Amniotic epithelial cell (primary cell): ENCODE data around the gene GLB1L2.
"Not testable (repeated sequence)": the region's sequence is repeated elsewhere in the genome, so short reads cannot be mapped to it uniquely, and the experiment has no call there.

Experiments
- DNase-seq: peaks from one replicate; pipeline ENCODE4 v3.0.0-alpha.2; 2010; ENCODE audit warnings: low read depth

Gene GLB1L2

GRCh38 chr11:134328433-134328832 lies 3.4 kb upstream of the GLB1L2 start:
- no peak for DNase-seq

- DNase-seq, result no peak
Measured at GRCh38 chr11:134330611-134331353, 1.0 kb upstream of the GLB1L2 start.

- DNase-seq, result no peak
Measured at GRCh38 chr11:134332189-134332631, 422 bp downstream of the GLB1L2 start.

DNA sequence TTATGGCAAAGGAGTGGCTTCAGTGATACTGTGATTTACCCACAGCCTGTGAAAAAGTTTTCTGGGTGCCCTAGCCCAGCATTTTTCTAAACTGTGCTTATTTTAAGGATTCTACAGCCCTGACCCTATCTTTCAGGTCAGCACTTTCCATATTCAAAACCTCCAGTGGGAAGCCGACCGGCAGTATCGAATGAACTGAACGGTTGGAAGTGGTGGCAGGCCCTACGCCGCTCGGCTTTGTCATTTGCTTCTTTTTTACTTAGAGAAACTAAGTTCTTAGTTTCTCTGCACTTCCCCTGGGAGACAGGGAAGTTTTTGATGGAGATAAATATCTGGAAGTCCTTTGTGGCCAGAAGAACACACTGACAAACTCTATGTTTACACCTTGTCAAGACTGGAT lies 994 bp downstream of the GLB1L2 start:
- no peak for DNase-seq

DNA sequence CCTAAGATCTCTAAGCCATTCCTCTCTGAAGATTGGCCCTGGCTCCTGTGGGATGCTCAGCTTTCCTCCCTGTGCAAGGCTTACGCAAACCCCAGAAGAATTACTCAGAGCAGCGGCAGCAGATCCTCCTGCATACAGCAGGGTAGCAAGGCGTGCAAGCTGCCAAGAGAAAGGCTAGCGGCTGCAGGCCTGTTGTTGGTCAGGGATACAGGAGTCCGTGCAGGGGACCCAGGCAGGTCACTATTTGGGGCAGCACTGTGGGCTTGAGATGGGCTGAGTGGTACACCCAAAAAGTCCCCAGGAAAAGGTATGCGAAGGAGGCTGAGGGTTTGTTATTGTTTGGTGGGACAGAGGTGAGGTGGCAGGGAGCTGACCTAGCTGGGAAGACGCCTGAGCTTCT lies 1.5 kb downstream of the GLB1L2 start:
- peak; percentile 23 for DNase-seq

DNA sequence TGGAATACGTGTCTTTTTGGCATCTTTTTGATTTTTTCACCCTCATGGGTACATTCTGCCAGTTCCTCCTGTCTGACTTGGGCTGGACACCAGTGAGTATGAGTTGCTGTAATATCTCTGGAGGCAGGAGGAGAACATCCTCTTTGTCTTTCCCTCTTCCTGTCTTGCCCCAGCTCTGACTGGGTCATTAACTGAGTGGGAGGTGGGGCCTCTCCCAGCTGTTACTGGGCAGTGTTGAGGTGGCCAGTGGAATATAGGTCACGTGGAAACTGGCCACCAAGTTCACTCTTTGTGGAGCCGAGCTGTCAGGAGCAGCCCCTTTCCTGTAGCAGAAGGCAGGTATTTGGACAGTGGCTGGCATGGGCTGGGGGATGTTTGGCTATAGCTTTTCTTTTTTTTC lies 2.2 kb downstream of the GLB1L2 start:
- no peak for DNase-seq

DNA sequence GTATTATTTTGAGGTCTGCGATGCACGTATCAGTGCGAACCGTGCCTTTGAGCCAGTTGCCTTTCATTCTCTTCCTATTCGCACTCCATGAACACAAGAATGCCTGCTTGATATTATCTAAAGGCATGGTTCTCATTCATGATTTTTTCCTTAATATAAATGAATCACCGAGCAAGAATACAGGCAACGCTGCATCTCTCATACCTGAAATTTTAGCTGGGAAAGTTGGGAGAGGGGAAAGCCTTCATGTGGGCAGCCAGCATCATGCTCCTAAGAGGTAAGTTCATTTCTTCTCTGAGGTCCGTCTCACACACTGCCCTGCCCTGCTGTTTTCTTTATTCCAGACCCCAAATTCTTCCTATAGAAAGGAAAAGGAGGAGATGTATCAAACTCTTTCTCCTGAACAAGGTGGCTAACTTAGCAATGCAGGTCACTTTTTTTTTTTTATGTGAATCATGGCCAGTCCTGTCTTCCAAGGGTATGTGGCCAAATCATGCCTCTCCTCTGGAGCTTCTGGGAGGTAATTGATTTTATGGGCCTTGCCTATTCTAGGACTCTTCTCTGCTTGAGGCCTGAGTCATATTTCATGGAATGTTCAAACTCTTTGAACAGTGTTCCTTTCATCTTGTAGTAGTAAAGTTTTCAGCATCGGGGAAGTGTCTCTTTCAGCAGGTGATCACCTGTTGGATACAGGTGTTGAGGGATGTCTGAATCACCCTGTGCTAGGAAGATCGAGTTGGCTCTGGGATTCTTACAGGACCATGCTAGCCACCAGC lies 3.2 kb downstream of the GLB1L2 start:
- no peak for DNase-seq

- no peak for DNase-seq
Measured at GRCh38 chr11:134337051-134337450, 5.3 kb downstream of the GLB1L2 start.

DNA sequence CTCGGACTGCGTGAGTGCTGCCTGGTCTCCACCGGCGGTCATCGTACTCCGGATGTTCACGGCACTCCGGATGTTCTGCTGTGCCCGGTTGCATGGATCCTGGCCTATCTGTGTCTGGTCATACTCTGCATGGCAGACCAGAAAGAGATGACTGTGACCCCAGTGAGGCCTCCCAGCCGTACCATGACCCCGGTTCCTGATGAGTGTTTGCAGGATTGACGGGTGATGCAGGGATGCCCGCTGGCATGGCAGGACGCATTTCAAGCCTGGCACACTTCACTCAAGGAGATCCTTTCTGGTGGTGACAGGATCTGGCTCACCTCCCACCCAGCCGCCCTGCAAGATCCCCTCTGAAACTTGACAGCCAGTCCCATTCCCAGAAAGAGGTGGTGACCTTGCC lies 6.3 kb downstream of the GLB1L2 start:
- no peak for DNase-seq

DNA sequence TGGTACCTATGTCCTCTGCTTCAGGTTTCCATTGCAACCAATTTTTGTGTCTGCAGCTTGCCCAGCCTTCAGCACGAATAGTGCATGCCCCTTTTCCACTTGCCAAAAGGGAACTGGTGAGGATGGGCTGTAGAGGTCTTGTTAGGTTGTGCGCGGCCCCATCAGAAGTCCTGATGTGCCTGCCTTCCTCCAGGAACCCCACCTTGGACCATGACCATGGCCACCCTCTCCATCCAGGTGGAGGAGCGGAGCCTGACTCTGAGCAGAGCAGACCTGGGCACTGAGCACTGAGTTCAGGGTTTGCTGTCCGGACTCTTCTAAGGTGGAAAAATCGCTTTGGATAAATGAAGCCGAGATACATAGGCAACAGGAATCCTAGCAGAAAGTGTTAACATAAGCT lies 6.9 kb downstream of the GLB1L2 start:
- no peak for DNase-seq

GRCh38 chr11:134339756-134340155 lies 8.0 kb downstream of the GLB1L2 start:
- DNase-seq, result no peak

- DNase-seq, result no peak
Measured at GRCh38 chr11:134340354-134340964, 8.7 kb downstream of the GLB1L2 start.

- DNase-seq, result no peak
Measured at GRCh38 chr11:134341805-134342571, 10.2 kb downstream of the GLB1L2 start.

- no peak for DNase-seq
Measured at GRCh38 chr11:134342572-134343340, 11.0 kb downstream of the GLB1L2 start.

GRCh38 chr11:134343646-134344045 lies 11.9 kb downstream of the GLB1L2 start:
- DNase-seq, result no peak

- DNase-seq, result not testable (repeated sequence)
Measured at GRCh38 chr11:134344497-134345236, 12.9 kb downstream of the GLB1L2 start.

GRCh38 chr11:134345237-134345550 lies 13.4 kb downstream of the GLB1L2 start:
- DNase-seq, result no peak

GRCh38 chr11:134346101-134346975 lies 14.6 kb downstream of the GLB1L2 start:
- no peak for DNase-seq

DNA sequence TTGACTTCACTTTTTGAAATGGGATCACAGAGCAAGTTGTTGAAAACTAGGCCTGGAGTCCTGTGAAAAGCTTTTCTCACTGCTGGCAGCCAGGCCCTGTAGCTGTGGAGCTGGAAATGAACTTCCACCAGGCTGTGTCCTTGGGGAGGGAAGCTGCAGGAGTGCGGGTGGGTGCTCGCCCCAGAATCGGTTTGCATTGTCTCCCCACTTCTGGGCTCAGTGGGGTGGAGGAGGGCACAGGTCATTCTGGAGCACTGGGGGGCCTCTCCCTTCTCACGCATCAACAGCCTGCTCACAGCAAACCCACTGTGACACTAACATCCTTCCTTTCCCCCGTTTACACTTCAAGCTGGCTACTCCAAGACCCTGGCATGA lies 15.2 kb downstream of the GLB1L2 start:
- no peak for DNase-seq

- no peak for DNase-seq
Measured at GRCh38 chr11:134347441-134347840, 15.7 kb downstream of the GLB1L2 start.
